Non-pigmented ciliary epithelial cell (primary cell): ENCODE measurements around the gene ZNF585A.
"Not testable (repeated sequence)": the region's sequence is repeated elsewhere in the genome, so short reads cannot be mapped to it uniquely, and the experiment has no call there.

Experiments used
- DNase-seq: peaks from one replicate; pipeline ENCODE4 v3.0.0-alpha.2; 2010; ENCODE audit warnings: low read depth

ZNF585A gene

GRCh38 chr19:37172368-37173366 is at the start of gene ZNF585A:
TSS of gene ZNF585A (minus strand) at chr19:37172695. CDS start at chr19:37169910, 2,785 bp downstream.
- peak; percentile 90 for DNase-seq

- no peak for DNase-seq
These were observed 48.6 kb upstream of the ZNF585A start for GRCh38 chr19:37221136-37221535.

- no peak for DNase-seq
These were observed 47.9 kb upstream of the ZNF585A start for GRCh38 chr19:37220383-37220782.

GRCh38 chr19:37218592-37218935 is 46.1 kb upstream of the ZNF585A start:
- no peak for DNase-seq

GRCh38 chr19:37217775-37218591 is 45.5 kb upstream of the ZNF585A start, which contains the start of gene ZNF383:
TSS of gene ZNF383 (plus strand) at chr19:37218214. CDS start at chr19:37230454, 12,240 bp downstream.
- peak; percentile 50 for DNase-seq

- no peak for DNase-seq
These were observed 44.9 kb upstream of the ZNF585A start for GRCh38 chr19:37217480-37217774.

GRCh38 chr19:37197768-37198167 is 25.3 kb upstream of the ZNF585A start:
- no peak for DNase-seq

GRCh38 chr19:37197115-37197514 is 24.6 kb upstream of the ZNF585A start:
- not testable (repeated sequence) for DNase-seq

GRCh38 chr19:37195248-37195647 is 22.8 kb upstream of the ZNF585A start:
- not testable (repeated sequence) for DNase-seq

- DNase-seq, result not testable (repeated sequence)
These were observed 13.6 kb upstream of the ZNF585A start for GRCh38 chr19:37186071-37186470.

- DNase-seq, result no peak
These were observed 6.9 kb downstream of the ZNF585A start for GRCh38 chr19:37165635-37166034.

- no peak for DNase-seq
These were observed 12.3 kb downstream of the ZNF585A start for GRCh38 chr19:37160153-37160552.

GRCh38 chr19:37148214-37148613 is 24.3 kb downstream of the ZNF585A start:
- DNase-seq, result no peak

- DNase-seq, result no peak
These were observed 36.4 kb downstream of the ZNF585A start for GRCh38 chr19:37136111-37136510.

GRCh38 chr19:37128821-37129177 is 43.7 kb downstream of the ZNF585A start:
- no peak for DNase-seq

- DNase-seq, result no peak
These were observed 44.3 kb downstream of the ZNF585A start for GRCh38 chr19:37127999-37128820.

GRCh38 chr19:37122093-37122492 is 50.4 kb downstream of the ZNF585A start:
- DNase-seq, result not testable (repeated sequence)

GRCh38 chr19:37114001-37114400 is 58.5 kb downstream of the ZNF585A start:
- DNase-seq, result no peak

- DNase-seq, result not testable (repeated sequence)
These were observed 60.7 kb downstream of the ZNF585A start for GRCh38 chr19:37111753-37112152.

- DNase-seq, result not testable (repeated sequence)
These were observed 68.4 kb downstream of the ZNF585A start for GRCh38 chr19:37104135-37104534.

GRCh38 chr19:37098570-37098969 is 73.9 kb downstream of the ZNF585A start:
- DNase-seq, result no peak

- no peak for DNase-seq
These were observed 76.6 kb downstream of the ZNF585A start for GRCh38 chr19:37095859-37096258.
